GM12801 (cell line): ENCODE results near the gene IL1R2.

Experiments used
- TF ChIP-seq, protein P1 (sequence below): IDR thresholded peaks from one replicate; pipeline ENCODE4 v1.5.1; 2011; ENCODE audit warnings: control low read depth; ENCODE audit not compliant: insufficient read length; ENCODE audit errors: extremely low read depth

IL1R2 gene

DNA sequence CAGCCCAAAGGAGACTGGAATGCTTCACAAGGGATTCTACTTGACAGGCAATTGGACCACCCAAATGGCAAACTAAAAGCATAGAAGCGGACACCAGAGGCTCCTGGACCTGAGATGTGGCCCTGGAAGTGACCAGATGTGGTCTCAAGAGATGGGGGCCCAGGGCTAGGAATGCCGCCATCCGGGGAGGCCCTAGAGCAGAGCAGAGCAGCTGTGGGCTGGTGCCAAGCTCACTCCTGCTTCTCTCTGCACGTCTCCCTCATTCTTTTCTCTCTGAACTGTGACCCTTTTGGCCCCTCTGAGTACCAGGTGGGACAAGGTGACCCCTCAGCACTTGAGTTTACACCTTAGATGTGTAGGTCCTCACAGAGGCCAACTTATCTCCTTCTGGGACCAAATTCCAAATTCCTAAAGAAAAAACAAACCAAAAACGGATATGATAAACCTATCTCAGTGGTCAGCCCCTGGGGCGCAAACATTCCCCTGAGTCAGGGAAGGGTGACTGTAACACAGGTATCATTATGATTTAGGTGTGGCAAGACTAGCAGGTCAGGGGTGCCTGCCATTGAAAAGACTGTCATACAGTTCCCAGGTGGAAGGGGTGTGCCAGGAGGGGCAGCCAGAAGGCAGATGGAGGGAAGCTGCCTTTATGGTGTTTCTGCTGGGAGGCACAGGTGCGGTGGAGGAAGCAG, 6.5 kb upstream of the IL1R2 start:
- TF ChIP-seq, protein P1, sequence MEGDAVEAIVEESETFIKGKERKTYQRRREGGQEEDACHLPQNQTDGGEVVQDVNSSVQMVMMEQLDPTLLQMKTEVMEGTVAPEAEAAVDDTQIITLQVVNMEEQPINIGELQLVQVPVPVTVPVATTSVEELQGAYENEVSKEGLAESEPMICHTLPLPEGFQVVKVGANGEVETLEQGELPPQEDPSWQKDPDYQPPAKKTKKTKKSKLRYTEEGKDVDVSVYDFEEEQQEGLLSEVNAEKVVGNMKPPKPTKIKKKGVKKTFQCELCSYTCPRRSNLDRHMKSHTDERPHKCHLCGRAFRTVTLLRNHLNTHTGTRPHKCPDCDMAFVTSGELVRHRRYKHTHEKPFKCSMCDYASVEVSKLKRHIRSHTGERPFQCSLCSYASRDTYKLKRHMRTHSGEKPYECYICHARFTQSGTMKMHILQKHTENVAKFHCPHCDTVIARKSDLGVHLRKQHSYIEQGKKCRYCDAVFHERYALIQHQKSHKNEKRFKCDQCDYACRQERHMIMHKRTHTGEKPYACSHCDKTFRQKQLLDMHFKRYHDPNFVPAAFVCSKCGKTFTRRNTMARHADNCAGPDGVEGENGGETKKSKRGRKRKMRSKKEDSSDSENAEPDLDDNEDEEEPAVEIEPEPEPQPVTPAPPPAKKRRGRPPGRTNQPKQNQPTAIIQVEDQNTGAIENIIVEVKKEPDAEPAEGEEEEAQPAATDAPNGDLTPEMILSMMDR, result no peak

DNA sequence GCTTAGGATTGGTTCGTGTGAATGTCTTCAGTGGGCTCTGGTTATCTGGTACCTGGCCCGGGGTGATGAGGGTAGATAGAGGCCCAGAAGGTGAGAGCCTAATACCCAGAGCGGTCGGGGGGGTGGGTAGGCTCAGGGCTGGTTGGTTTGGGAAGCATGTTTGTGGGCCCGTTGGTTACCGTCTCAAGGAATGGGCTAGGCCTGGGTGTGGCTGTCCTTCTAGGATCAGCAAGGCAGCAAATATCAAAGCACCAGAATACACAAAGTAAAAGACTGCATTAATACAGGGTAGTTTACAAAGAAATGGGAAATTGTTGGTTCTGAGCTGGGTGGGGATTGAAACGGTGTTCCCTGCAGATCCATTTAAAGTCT, 6.0 kb upstream of the IL1R2 start:
- TF ChIP-seq, protein P1, result no peak

DNA sequence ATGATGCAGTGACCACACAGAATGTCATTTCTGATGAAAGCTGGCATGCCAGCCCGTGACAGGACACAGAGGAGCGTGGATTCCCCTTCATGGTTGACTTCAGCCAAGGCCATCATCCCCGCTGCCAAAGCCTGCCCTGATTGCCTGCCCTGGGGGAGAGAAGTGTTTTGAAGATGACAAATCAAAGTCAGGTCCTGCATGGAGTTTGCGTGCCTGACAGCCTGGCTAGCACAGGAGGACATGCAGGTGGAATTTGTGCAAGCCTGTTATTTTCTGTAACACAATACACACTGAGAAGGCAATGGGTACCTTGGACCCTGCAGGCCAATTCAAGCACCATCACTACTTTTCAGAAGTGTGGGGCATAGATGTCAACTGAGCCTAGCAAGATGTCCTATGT, 5.4 kb upstream of the IL1R2 start:
- TF ChIP-seq, protein P1, result no peak

DNA sequence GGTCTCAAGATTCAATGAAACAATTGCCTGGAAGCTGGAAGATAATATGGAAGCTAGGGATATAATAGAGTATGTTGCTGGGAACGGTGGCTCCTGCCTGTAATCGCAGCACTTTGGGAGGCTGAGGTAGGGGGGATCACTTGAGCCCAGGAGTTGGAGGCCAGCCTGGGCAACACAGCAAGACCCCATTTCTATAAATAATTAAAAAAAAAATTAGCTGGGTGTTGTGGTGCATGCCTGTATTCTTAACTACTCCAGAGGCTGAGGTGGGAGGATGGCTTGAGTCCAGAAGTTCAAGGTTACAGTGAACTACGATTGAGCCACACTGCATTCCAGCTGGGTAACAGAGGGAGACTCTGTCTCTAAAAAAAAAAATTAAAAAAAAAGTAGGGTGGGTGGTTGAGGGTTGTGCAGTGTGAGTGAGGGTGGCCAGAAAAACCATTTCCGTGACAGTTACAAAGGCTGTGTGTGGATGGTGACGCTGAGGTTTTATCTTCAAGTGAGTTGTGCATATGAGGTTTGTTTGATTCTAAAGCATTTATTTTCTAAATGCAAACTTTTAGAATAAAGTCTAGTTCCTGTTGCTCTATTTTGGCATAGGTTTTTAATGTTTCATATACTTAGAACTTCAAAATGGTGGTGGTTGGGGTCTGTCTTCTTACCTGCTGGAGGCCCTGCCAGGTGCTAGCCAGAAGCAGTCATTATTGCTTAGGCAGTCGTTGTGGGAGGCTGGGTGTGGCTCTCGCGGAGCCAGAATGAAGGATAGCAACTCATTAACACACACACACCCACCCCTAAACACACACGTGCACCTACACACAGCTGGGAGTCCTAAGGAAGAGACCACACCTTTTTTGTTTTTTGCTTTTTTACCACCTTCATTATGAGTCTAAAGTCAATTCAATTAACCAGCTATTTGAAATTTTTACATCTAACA, 4.7 kb upstream of the IL1R2 start:
- TF ChIP-seq, protein P1, result no peak

GRCh38 chr2:101987832-101988231, 3.9 kb upstream of the IL1R2 start:
- TF ChIP-seq, protein P1, result no peak

DNA sequence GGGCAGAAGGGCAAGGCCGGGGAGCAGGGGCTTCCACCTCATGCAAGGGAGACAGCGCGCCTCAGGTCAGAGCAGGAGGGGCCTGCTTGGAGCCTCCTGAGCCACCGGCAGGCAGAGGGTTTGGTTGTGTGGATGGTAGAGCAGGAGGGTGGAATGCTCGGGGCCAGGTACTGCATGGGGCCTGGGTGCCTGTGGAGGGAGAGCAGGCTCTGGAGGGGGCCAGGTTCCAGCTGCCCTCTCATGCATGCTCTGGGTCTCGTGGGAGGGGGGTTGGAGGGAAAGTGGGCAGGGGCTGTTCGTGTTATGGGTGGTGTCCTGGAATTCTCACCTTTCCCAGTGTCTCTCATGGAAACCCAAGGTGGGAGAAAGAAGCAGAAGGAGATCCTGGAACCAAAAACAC, 3.2 kb upstream of the IL1R2 start:
- TF ChIP-seq, protein P1, result no peak

- TF ChIP-seq, protein P1, result no peak
Observed at GRCh38 chr2:101989740-101990460, 1.9 kb upstream of the IL1R2 start.
